HUES64 (cell line): ENCODE results near the gene CDKL2.
A peak's percentile ranks its signal among the peaks of the same experiment; 100 is the strongest.

Source experiments
- H3K27ac ChIP-seq: 2 replicates; pipeline ENCODE4 v1.7.0; 2013; ENCODE audit warnings: low read depth, low read length, inconsistent platforms
- H3K27me3 ChIP-seq: 2 replicates; pipeline ENCODE4 v1.6.1; 2013; ENCODE audit warnings: mild to moderate bottlenecking, low read length; ENCODE audit not compliant: insufficient read depth
- H3K36me3 ChIP-seq: 2 replicates; pipeline ENCODE4 v1.6.1; 2013; ENCODE audit warnings: mild to moderate bottlenecking, low read length; ENCODE audit not compliant: insufficient read depth
- H3K4me1 ChIP-seq: 2 replicates; pipeline ENCODE4 v1.6.1; 2013; ENCODE audit warnings: mild to moderate bottlenecking, low read length, moderate library complexity; ENCODE audit not compliant: insufficient read depth
- H3K4me3 ChIP-seq: 2 replicates; pipeline ENCODE4 v1.5.1; 2013; ENCODE audit warnings: mild to moderate bottlenecking, low read length, moderate library complexity
- H3K9ac ChIP-seq: 2 replicates; pipeline ENCODE4 v1.6.1; 2013; ENCODE audit warnings: mild to moderate bottlenecking, low read depth, low read length
- H3K9me3 ChIP-seq: 2 replicates; pipeline ENCODE4 v1.6.1; 2013; ENCODE audit warnings: low read depth, low read length; ENCODE audit not compliant: insufficient read depth
- WGBS: fragments of 150-250, 120-280 bp; methylation state at CpG from one replicate; pipeline ENCODE4 v1.1.7; 2013; ENCODE audit warnings: missing lambda C conversion rate; 5-methylcytosine and 5-hydroxymethylcytosine counted together

CDKL2 gene

DNA sequence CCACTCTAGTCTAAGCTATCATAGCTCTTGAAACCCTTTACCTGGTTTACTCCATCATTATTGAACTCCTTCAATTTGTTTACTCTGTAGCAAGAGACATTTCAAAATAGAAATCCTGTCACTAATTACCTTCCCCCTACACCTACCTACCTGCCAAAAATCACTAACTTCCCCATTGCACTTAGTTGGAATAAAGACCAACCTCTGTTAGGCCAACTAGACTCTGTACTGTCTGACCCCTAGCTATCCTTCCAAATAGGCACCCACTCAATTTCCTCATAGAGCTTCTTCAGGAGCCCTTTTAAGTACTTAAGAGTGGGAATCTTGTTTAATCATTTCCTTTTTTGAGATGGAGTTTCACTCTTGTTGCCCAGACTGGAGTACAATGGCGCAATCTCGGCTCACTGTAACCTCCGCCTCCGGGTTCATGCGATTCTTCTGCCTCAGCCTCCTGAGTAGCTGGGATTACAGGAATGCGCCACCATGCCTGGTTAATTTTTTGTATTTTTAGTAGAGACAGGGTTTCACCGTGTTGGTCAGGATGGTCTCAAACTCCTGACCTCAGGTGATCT lies 8.9 kb upstream of the CDKL2 start:
- no peak overlapping the region for H3K27ac ChIP-seq
- H3K4me1 ChIP-seq = no peaks in the 10 kb centered on the region
- no peak overlapping the region for H3K9ac ChIP-seq
- WGBS = 96% methylated on average over 7 of the region's 7 CpGs
- no peaks in the 10 kb centered on the region for H3K9me3 ChIP-seq
- H3K36me3 ChIP-seq = peaks cover 27% of the 10 kb centered on the region
- no peaks in the 10 kb centered on the region for H3K27me3 ChIP-seq
- no peak overlapping the region for H3K4me3 ChIP-seq

GRCh38 chr4:75637827-75638226 lies 7.5 kb upstream of the CDKL2 start:
- 94% methylated on average over 1 of the region's 1 CpG for WGBS
- H3K36me3 ChIP-seq = peaks cover 14% of the 10 kb centered on the region
- no peak overlapping the region for H3K27ac ChIP-seq
- no peaks in the 10 kb centered on the region for H3K27me3 ChIP-seq
- no peak overlapping the region for H3K9ac ChIP-seq
- H3K9me3 ChIP-seq = no peaks in the 10 kb centered on the region
- H3K4me3 ChIP-seq = no peak overlapping the region
- H3K4me1 ChIP-seq = no peaks in the 10 kb centered on the region

GRCh38 chr4:75637176-75637575 lies 6.8 kb upstream of the CDKL2 start:
- no peaks in the 10 kb centered on the region for H3K27me3 ChIP-seq
- no peak overlapping the region for H3K27ac ChIP-seq
- H3K9me3 ChIP-seq = no peaks in the 10 kb centered on the region
- peaks cover 7% of the 10 kb centered on the region for H3K36me3 ChIP-seq
- H3K4me3 ChIP-seq = no peak overlapping the region
- H3K4me1 ChIP-seq = no peaks in the 10 kb centered on the region
- WGBS = 95% methylated on average over 1 of the region's 1 CpG
- no peak overlapping the region for H3K9ac ChIP-seq

DNA sequence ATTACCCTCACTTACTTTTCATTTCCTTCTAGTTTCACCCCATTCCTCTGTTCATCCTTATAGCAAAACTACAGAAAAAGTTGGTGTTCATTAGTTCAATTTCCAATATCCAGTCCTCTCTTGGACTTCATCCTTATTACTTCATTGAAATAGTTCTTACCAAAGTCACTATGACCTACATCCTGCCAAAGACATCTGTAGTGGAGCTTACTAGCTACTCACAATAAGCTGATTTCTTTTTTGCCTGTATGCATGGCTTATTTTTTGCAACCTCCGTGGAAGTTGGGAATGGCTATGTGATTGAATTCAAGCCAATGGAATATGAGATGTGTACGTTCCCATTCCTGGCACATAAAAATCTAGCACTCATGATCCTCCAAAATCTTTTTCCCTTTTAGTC lies 4.6 kb upstream of the CDKL2 start:
- no peaks in the 10 kb centered on the region for H3K9me3 ChIP-seq
- H3K36me3 ChIP-seq = no peaks in the 10 kb centered on the region
- no peaks in the 10 kb centered on the region for H3K4me1 ChIP-seq
- H3K4me3 ChIP-seq = no peak overlapping the region
- H3K27me3 ChIP-seq = peaks cover 3% of the 10 kb centered on the region; the same call in 1 of the 2 replicates
- no peak overlapping the region for H3K27ac ChIP-seq
- H3K9ac ChIP-seq = no peak overlapping the region
- 79% methylated on average over 2 of the region's 2 CpGs for WGBS

GRCh38 chr4:75634281-75634680 lies 4.0 kb upstream of the CDKL2 start:
- Histone ChIP-seq H3K36me3 (no peaks in the 10 kb centered on the region), H3K27me3 (peaks cover 4% of the 10 kb centered on the region; the same call in 1 of the 2 replicates), H3K9ac (no peak overlapping the region), H3K27ac (no peak overlapping the region), H3K9me3 (no peaks in the 10 kb centered on the region), H3K4me1 (no peaks in the 10 kb centered on the region), H3K4me3 (no peak overlapping the region)
- 94% methylated on average over 3 of the region's 3 CpGs for WGBS

DNA sequence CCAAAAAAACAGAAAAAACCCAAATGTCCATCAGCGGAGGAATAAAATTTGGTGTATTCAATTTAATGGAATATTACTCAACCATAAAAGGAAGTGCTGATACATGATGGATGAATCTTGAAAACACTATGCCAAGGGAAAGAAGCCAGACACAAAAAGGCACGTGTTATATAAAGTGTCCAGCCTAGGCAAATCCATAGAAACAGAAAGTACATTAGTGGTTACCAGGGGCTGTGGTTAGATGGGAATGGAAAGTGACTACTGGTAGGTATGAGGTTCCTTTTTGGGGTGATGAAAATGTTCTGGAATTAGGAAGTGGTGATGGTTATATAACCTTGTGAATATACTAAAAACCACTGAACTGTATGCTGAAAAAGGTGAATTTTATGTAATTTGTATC lies 3.5 kb upstream of the CDKL2 start:
- no peaks in the 10 kb centered on the region for H3K9me3 ChIP-seq
- peaks cover 6% of the 10 kb centered on the region; the same call in 1 of the 2 replicates for H3K27me3 ChIP-seq
- no peak overlapping the region for H3K4me3 ChIP-seq
- no peak overlapping the region for H3K9ac ChIP-seq
- H3K4me1 ChIP-seq = no peaks in the 10 kb centered on the region
- no peak overlapping the region for H3K27ac ChIP-seq
- WGBS = 80% methylated on average over 1 of the region's 2 CpGs
- no peaks in the 10 kb centered on the region for H3K36me3 ChIP-seq

DNA sequence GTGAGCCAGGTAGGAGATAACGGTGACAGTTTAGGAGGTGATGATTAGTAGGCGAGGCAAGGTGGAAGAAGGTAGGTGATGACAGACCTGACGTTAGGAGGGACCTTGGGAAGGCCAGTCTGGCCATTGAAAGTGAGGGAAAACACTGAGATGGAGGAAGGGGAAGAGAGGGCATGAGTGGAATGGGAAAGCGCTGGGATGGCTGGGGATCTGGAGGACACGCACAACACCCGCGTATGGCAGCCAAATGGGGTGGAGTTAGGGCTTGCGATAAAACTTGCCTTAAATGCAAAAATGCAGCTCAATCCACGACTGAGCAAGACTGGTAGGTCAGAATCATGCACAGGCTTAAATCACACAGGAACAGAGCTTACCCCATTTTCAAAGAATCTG lies 605 bp upstream of the CDKL2 start:
- no peaks in the 10 kb centered on the region for H3K4me1 ChIP-seq
- peak overlapping the region; percentile 78 for H3K4me3 ChIP-seq
- no peaks in the 10 kb centered on the region for H3K36me3 ChIP-seq
- peaks cover 6% of the 10 kb centered on the region; the same call in 1 of the 2 replicates for H3K27me3 ChIP-seq
- H3K9me3 ChIP-seq = no peaks in the 10 kb centered on the region
- WGBS = 30% methylated on average over 9 of the region's 9 CpGs
- no peak overlapping the region for H3K27ac ChIP-seq
- H3K9ac ChIP-seq = no peak overlapping the region

DNA sequence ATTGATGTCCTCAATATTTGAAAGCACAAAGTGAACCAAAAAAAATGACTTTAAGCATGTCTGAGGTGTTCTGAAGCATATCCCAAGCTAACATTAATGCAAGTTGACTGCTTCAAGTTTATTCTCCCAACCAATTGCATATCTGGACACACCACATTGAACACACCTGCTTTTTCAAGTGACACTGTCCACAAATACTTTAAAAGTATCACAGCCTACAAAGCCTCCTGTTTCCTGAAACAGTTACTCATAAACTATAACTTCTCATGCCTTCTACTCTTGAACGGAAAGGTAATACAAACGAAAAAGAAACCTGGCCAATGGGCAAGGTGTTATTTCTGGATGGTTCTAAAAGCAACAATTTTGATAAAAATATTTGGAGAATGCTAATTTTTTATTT lies 1.1 kb downstream of the CDKL2 start:
- WGBS = 91% methylated on average over 2 of the region's 2 CpGs

DNA sequence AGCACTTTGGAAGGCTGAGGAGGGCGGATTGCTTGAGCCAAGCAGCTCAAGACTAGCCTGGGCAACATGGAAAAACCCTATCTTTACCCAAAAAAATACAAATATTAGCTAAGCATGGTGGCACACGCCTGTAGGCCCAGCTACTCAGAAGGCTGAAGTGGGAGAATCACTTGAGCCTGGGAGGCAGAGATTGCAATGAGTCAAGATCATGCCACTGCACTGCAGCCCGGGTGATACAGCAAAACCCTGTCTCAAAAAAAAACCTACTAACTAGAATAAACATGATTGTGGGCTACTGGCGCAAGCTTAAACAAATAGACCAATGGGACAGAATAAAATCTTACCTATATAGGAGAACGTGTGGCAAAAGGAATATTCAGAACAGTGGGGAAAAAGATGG lies 7.3 kb downstream of the CDKL2 start:
- Histone ChIP-seq H3K4me1 (no peaks in the 10 kb centered on the region), H3K27me3 (no peaks in the 10 kb centered on the region)
- 93% methylated on average over 5 of the region's 5 CpGs for WGBS

More for the DNA sequence above, 1.1 kb downstream of the CDKL2 start:
- no peaks in the 10 kb centered on the region for H3K9me3 ChIP-seq
- peaks cover 6% of the 10 kb centered on the region; the same call in 1 of the 2 replicates for H3K27me3 ChIP-seq
- no peaks in the 10 kb centered on the region for H3K4me1 ChIP-seq
- no peaks in the 10 kb centered on the region for H3K36me3 ChIP-seq
- H3K9ac ChIP-seq = no peak overlapping the region
- no peak overlapping the region for H3K27ac ChIP-seq
- H3K4me3 ChIP-seq = no peak overlapping the region

GRCh38 chr4:75621715-75622114 lies 8.6 kb downstream of the CDKL2 start:
- Histone ChIP-seq H3K9ac (no peak overlapping the region), H3K4me3 (no peak overlapping the region), H3K27me3 (no peaks in the 10 kb centered on the region), H3K9me3 (no peaks in the 10 kb centered on the region), H3K4me1 (no peaks in the 10 kb centered on the region), H3K27ac (no peak overlapping the region), H3K36me3 (no peaks in the 10 kb centered on the region)

More for the DNA sequence above, 7.3 kb downstream of the CDKL2 start:
- H3K4me3 ChIP-seq = no peak overlapping the region
- H3K9ac ChIP-seq = no peak overlapping the region
- H3K36me3 ChIP-seq = no peaks in the 10 kb centered on the region
- H3K9me3 ChIP-seq = no peaks in the 10 kb centered on the region
- no peak overlapping the region for H3K27ac ChIP-seq

DNA sequence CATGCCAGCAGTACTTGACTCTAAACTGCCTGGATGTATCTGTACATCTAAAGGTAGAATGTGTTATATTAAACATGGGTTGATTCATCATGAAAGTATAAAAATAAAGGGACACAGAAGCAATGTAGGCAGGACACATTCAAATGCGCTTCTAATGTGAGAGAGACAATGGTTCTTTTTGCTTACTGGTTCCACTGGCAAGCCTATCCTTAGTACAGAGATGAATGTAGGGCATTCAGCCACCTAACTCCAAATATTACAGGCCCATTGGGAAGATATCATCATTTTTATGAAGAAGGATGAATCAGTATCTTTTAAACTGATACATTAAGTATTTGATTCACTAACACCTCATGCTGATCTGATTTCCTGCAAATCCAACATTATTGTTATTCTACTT lies 18.0 kb downstream of the CDKL2 start:
- Histone ChIP-seq H3K9me3 (no peaks in the 10 kb centered on the region), H3K4me3 (no peak overlapping the region), H3K9ac (no peak overlapping the region), H3K36me3 (no peaks in the 10 kb centered on the region), H3K4me1 (no peaks in the 10 kb centered on the region), H3K27ac (no peak overlapping the region), H3K27me3 (no peaks in the 10 kb centered on the region)
- WGBS = 97% methylated on average over 1 of the region's 1 CpG

DNA sequence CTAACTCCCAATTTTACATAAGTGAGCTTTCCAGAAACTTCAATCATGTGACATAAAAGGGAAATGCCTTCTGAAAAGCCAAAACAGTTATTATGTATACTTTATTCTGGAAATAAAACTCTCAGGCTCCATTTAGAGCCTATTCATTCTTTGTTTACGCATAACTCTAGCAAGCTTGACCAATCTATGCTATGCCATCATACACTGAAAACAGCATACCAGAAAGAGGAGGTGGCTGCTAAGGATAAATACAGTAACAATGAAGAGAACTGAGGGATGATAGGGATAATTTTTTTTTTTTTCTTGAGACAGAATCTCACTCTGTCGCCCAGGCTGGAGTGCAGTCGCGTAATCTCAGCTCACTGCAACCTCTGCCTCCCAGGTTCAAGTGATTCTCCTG lies 24.4 kb downstream of the CDKL2 start:
- 84% methylated on average over 4 of the region's 4 CpGs for WGBS
- Histone ChIP-seq H3K4me1 (no peaks in the 10 kb centered on the region), H3K27me3 (no peaks in the 10 kb centered on the region), H3K27ac (no peak overlapping the region), H3K9me3 (no peaks in the 10 kb centered on the region), H3K4me3 (no peak overlapping the region), H3K36me3 (no peaks in the 10 kb centered on the region), H3K9ac (no peak overlapping the region)
